ENCODE data around the gene ZNF93. TPM values are rescaled to one million over a fixed set of nuclear protein-coding genes. Genes with fewer than 3 reads are reported as not detected.
A peak's percentile ranks its signal among the peaks of the same experiment; 100 is the strongest.
"Not testable (repeated sequence)": the region's sequence is repeated elsewhere in the genome, so short reads cannot be mapped to it uniquely, and the experiment has no call there.

Gene ZNF93
- polyA plus RNA-seq, 1 of the 3 experiments (the other 2 are of a cell fraction): 4.3 TPM

DNA sequence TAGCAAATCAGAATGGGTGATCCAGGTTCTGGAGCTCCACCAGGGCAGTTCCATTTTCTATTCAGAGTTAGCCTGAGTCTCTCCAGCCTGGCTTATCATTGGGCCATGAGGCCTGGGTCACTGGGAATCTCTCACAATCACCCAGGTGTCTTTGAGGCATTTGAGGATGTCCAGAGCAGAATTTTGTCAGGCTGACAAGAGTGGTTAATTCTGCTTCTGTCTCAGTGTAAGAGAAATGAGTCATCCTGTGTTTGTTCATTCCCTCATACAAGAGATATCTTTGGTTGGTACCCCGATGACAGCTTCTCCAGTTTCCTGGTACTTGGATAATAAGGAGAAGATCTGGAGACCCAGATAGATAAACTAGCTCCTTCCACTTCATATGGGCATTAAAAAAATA lies 10.4 kb downstream of the ZNF93 start:
- no peak overlapping the region for H2AFZ ChIP-seq (ENCODE audit: low read depth)
- H4K20me1 ChIP-seq (ENCODE audit: insufficient read depth): no peaks in the 10 kb centered on the region
- WGBS (ENCODE audit: low lambda C conversion rate): 73% methylated on average over 1 of the region's 1 CpG
- H3K9ac ChIP-seq: no peak overlapping the region
- H3K9me2 ChIP-seq: no peaks in the 10 kb centered on the region
- no peaks in the 10 kb centered on the region for H3F3A ChIP-seq (replicated peaks; ENCODE audit: insufficient read depth)
- peaks cover 78% of the 10 kb centered on the region for H3K79me2 ChIP-seq (ENCODE audit: insufficient read depth)
- peak; percentile 29; the same call in 1 of the 2 replicates for TF ChIP-seq FOSL2 (IDR thresholded peaks at IDR 0.05; ENCODE audit: borderline replicate concordance, low read depth)
- peak; percentile 53; the same call in 1 of the 2 replicates for TF ChIP-seq TCF12 (IDR thresholded peaks at IDR 0.05)
- TF ChIP-seq, protein P1, sequence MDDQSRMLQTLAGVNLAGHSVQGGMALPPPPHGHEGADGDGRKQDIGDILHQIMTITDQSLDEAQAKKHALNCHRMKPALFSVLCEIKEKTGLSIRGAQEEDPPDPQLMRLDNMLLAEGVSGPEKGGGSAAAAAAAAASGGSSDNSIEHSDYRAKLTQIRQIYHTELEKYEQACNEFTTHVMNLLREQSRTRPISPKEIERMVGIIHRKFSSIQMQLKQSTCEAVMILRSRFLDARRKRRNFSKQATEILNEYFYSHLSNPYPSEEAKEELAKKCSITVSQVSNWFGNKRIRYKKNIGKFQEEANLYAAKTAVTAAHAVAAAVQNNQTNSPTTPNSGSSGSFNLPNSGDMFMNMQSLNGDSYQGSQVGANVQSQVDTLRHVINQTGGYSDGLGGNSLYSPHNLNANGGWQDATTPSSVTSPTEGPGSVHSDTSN (IDR thresholded peaks at IDR 0.05): peak; percentile 33; the same call in 1 of the 2 replicates
- TF ChIP-seq EZH2phosphoT487 (IDR thresholded peaks at IDR 0.05; ENCODE audit: borderline replicate concordance, low read depth): no peak
- TF ChIP-seq FOXJ3 (CRISPR knock-in tag; IDR thresholded peaks at IDR 0.05): no peak
- H3K36me3 ChIP-seq (replicated peaks in 1 of 2; ENCODE audit: control insufficient read depth in 1 of 2, insufficient read depth in 2 of 2, low read length in 1 of 2): peaks cover 3 to 31% of the 10 kb centered on the region in 2 experiments
- H3K4me3 ChIP-seq (ENCODE audit: low read depth in 2 of 2, low read length in 1 of 2): no peak overlapping the region
- H3K27ac ChIP-seq (ENCODE audit: low read depth in 2 of 2, low read length in 1 of 2): no peak overlapping the region
- ChIA-PET POLR2A (interaction anchor here (2.2 kb wide), 1 partner anchor 10 kb away, joined by 6 read pairs; the partner anchor contains the start of gene ZNF93), CTCF (no interaction called here)
- no peaks in the 10 kb centered on the region for H3K4me1 ChIP-seq (ENCODE audit: control insufficient read depth in 1 of 2, insufficient read depth in 2 of 2, low read depth in 1 of 2, low read length in 1 of 2)
- peaks cover 5% of the 10 kb centered on the region; the same call in 1 of the 2 replicates for H3K9me3 ChIP-seq
- H3K4me2 ChIP-seq: no peak overlapping the region
- no peaks in the 10 kb centered on the region for H3K27me3 ChIP-seq (ENCODE audit: insufficient read depth)
- DNase-seq: no peak

GRCh38 chr19:19914596-19914995 lies 13.8 kb downstream of the ZNF93 start:
- no peak overlapping the region for H3K4me3 ChIP-seq (ENCODE audit: low read depth in 2 of 2, low read length in 1 of 2)
- no peaks in the 10 kb centered on the region for H3K4me1 ChIP-seq (ENCODE audit: control insufficient read depth in 1 of 2, insufficient read depth in 2 of 2, low read depth in 1 of 2, low read length in 1 of 2)
- H3K27ac ChIP-seq (ENCODE audit: low read depth in 2 of 2, low read length in 1 of 2): no peak overlapping the region
- no peaks in the 10 kb centered on the region for H3K9me3 ChIP-seq
- H3K27me3 ChIP-seq (ENCODE audit: insufficient read depth): no peaks in the 10 kb centered on the region
- TF ChIP-seq RFX5 (IDR thresholded peaks at IDR 0.05; ENCODE audit: low read length): no peak
- CTCF ChIA-PET: interaction anchor here (1.7 kb wide), 1 partner anchor 16 kb away, joined by 3 read pairs; no protein-coding TSS in a partner anchor
- H3K79me2 ChIP-seq (ENCODE audit: insufficient read depth): peaks cover 45% of the 10 kb centered on the region; the same call in 1 of the 2 replicates
- H3F3A ChIP-seq (replicated peaks; ENCODE audit: insufficient read depth): peaks cover 4% of the 10 kb centered on the region
- no peak overlapping the region for H2AFZ ChIP-seq (ENCODE audit: low read depth)
- H3K36me3 ChIP-seq (replicated peaks in 1 of 2; ENCODE audit: control insufficient read depth in 1 of 2, insufficient read depth in 2 of 2, low read length in 1 of 2): peaks cover 10 to 28% of the 10 kb centered on the region in 2 experiments
- WGBS (ENCODE audit: low lambda C conversion rate): 85% methylated on average over 3 of the region's 3 CpGs
- DNase-seq: no peak
- H3K9ac ChIP-seq: no peak overlapping the region
- no peaks in the 10 kb centered on the region for H4K20me1 ChIP-seq (ENCODE audit: insufficient read depth)
- POLR2A ChIA-PET: no interaction called here
- H3K4me2 ChIP-seq: no peak overlapping the region
- H3K9me2 ChIP-seq: no peaks in the 10 kb centered on the region

GRCh38 chr19:19930417-19930816 lies 29.7 kb downstream of the ZNF93 start:
- H4K20me1 ChIP-seq (ENCODE audit: insufficient read depth); H3K4me2 ChIP-seq; H3K4me1 ChIP-seq (ENCODE audit: control insufficient read depth in 1 of 2, insufficient read depth in 2 of 2, low read depth in 1 of 2, low read length in 1 of 2); POLR2A ChIA-PET; H3K27ac ChIP-seq (ENCODE audit: low read depth in 2 of 2, low read length in 1 of 2); H3K9ac ChIP-seq; H3K9me2 ChIP-seq; H3K27me3 ChIP-seq (ENCODE audit: insufficient read depth); H2AFZ ChIP-seq (ENCODE audit: low read depth); H3K79me2 ChIP-seq (ENCODE audit: insufficient read depth); H3F3A ChIP-seq (replicated peaks; ENCODE audit: insufficient read depth); H3K4me3 ChIP-seq (ENCODE audit: low read depth in 2 of 2, low read length in 1 of 2); DNase-seq: not testable (repeated sequence)
- TF ChIP-seq CTCF (IDR thresholded peaks at IDR 0.05): peak; percentile 33; the same call in 1 of the 2 replicates
- H3K36me3 ChIP-seq (replicated peaks in 1 of 2; ENCODE audit: control insufficient read depth in 1 of 2, insufficient read depth in 2 of 2, low read length in 1 of 2): peaks cover 15 to 72% of the 10 kb centered on the region in 2 experiments
- peaks cover 45% of the 10 kb centered on the region for H3K9me3 ChIP-seq
- CTCF ChIA-PET: interaction anchor here (1.0 kb wide), 1 partner anchor 15 kb away, joined by 3 read pairs; no protein-coding TSS in a partner anchor
- 81% methylated on average over 7 of the region's 7 CpGs for whole genome bisulfite sequencing (ENCODE audit: low lambda C conversion rate)

DNA sequence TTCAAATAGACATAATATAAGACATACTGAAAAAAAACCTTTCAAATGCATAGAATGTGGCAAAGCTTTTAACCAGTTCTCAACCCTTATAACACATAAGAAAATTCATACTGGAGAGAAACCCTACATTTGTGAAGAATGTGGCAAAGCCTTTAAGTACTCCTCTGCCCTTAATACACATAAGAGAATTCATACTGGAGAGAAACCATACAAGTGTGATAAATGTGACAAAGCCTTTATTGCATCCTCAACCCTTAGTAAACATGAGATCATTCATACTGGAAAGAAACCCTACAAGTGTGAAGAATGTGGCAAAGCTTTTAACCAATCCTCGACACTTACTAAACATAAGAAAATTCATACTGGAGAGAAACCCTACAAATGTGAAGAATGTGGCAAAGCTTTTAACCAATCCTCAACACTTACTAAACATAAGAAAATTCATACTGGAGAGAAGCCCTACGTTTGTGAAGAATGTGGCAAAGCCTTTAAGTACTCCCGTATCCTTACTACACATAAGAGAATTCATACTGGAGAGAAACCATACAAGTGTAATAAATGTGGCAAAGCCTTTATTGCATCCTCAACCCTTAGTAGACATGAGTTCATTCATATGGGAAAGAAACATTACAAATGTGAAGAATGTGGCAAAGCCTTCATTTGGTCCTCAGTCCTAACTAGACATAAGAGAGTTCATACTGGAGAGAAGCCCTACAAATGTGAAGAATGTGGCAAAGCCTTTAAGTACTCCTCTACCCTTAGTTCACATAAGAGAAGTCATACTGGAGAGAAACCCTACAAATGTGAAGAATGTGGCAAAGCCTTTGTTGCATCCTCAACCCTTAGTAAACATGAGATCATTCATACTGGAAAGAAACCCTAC lies 32.9 kb downstream of the ZNF93 start:
- WGBS (ENCODE audit: low lambda C conversion rate): 67% methylated on average over 3 of the region's 3 CpGs
- H3F3A ChIP-seq (replicated peaks; ENCODE audit: insufficient read depth); H3K9ac ChIP-seq; H4K20me1 ChIP-seq (ENCODE audit: insufficient read depth); H3K4me3 ChIP-seq (ENCODE audit: low read depth in 2 of 2, low read length in 1 of 2); H3K4me1 ChIP-seq (ENCODE audit: control insufficient read depth in 1 of 2, insufficient read depth in 2 of 2, low read depth in 1 of 2, low read length in 1 of 2); H3K27me3 ChIP-seq (ENCODE audit: insufficient read depth); H3K79me2 ChIP-seq (ENCODE audit: insufficient read depth); CTCF ChIA-PET; H3K9me2 ChIP-seq; H2AFZ ChIP-seq (ENCODE audit: low read depth); DNase-seq; H3K27ac ChIP-seq (ENCODE audit: low read depth in 2 of 2, low read length in 1 of 2); H3K4me2 ChIP-seq; POLR2A ChIA-PET: not testable (repeated sequence)
- Histone ChIP-seq H3K36me3 (replicated peaks in 1 of 2; ENCODE audit: control insufficient read depth in 1 of 2, insufficient read depth in 2 of 2, low read length in 1 of 2) (peaks cover 15 to 46% of the 10 kb centered on the region in 2 experiments), H3K9me3 (peaks cover 50% of the 10 kb centered on the region)
